NCI-H2081 treated with DMSO at 0.1 percent for 48 hours (cell line): ENCODE measurements around the gene MAP3K15.

Experiments used
- DNase-seq: peaks from one replicate; lab custom pipeline; 2025; lab: John Stamatoyannopoulos, UW

The MAP3K15 gene

DNA sequence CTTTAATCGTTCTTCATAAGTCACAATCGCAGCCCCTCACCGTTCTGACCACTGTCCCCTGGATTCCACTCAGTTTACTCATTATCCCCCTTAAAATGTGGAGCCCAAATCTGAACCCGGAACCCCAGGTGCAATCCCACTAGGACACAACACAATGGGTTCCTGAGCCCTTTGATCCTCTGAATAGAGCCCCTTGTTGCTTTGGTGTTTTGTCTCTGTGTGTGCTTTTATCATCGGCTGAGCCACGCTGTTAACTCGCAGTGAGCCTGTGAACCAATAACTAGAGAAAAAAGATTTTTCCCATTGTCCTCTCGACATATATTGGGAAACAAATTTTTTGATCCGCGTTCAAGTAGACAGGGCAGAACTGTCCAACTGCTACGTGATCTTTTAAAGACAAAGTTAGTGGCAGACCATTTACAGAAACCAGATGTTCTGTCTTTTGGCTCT lies 172.2 kb downstream of the MAP3K15 start:
- DNase-seq: no peak

DNA sequence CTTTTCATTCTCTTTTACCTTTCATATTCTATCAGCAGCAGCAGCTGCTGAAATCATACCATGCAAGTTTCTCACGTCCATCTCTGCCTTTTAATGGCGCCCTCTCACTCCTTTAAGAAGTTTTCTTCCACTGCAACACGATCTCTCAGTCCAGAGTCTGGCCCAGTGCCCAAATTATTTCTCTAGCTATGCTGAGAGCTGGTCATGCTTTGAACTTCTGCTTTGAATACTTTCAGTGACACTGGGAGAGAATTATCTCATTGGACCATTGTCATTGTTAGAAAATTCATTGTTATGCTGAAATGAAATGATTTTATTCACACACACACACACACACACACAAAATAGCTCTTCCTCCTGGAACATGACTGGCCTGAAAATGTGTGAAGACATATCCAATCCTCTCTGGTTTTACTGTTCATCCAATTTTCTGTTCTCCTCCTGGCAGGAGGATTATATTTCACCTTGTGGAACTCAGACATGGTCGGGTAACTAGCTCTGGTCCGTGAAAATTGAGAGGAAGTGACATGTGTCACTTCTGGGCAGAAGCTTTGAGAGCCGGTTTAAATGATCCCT lies 172.9 kb downstream of the MAP3K15 start:
- DNase-seq: no peak

DNA sequence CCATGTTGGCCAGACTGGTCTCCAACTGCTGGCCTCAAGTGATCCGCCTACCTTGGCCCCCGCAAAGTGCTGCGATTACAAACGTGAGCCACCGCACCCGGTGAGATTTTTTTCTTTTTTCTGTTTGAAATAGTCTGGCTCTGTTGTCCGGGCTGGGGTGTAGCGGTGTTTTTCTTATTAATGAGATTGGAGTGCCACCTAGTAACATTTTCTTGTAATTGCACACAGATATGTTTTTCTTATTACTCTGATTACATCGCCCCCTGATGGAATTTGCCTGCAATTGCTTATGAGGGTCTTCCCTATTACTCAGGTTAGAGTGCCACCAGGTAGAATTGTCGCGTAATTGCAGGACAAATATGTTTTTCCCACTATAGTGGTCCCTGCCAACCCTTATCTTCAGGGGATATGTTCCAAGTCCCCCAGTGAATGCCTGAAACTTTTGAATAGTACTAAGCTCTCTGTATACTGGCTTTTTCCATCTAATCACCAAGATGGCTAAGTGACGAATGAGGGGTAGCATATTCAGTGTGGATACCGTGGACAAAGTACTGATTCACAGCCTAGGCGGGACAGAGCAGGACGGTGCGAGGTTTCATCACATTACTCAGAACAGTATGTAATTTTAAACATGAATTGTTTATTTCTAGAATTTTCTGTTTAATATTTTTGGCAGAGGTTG lies 180.2 kb downstream of the MAP3K15 start:
- peak; percentile 4 for DNase-seq

DNA sequence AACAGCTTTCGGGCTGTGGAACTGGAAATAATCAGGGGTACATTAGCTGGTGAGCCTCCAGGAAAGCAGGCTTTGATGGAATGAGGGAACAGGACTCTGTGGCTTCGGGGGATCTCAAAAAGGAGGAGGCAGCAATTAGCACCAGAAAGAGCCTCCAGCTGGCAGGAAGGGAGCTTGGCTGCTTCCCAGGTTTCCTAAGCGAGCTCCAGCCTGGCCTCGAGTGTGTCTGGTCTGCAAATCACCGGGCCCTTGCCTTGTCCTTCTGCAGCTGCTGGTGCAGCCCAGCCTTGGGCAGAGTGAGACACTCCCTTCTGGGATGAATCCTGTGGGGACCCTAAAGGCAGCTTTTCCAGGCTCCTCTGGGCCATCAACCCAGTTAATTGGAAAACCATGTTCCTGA lies 182.3 kb downstream of the MAP3K15 start:
- no peak for DNase-seq

DNA sequence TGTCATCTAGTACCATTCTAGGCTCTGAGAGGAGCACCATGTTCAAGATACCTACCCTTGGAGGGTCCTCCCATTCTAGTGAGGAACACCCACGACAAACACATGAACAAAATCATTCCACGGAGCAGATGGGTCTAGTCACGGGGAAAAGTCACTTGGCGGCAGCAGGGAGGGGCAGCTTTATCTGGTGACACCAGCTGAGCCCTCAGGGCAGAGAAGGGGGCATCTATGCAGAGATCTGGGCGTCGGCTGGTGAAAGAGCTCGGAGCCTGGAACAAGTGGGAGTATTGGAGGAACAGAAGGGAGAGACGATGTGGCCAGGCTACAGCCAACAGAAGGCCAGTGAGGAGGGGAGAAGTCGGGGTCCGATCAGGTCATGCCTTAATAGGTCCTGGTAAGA lies 183.5 kb downstream of the MAP3K15 start:
- DNase-seq: no peak

DNA sequence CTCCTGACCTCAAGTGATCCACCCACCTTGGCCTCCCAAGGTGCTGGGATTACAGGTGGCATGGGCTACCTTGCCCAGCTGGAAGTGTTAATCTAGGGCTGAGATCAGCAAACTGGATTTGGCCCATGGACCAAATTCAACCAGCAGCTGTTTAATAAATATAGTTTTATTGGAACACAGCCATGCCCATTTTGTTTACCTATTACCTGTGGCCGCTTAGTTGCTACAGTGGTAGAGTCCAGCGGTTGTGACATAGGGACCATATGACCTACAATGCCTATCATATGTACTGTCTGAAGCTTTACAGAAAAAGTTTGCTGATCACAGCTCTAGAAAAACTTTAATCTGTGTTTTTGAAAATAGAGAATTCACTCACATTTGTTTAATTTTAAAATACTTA lies 188.7 kb downstream of the MAP3K15 start:
- no peak for DNase-seq
